Trophoblast cell (in vitro differentiated cells and primary cell): ENCODE results near the gene PRR5.

ENCODE experiments used
- DNase-seq, 2 donors: peaks; one replicate each; pipeline ENCODE4 v3.0.0-alpha.2; 2016
- H2AFZ ChIP-seq: 2 replicates; pipeline ENCODE4 v1.6.1; 2013; ENCODE audit warnings: low read length, moderate library complexity, mild to moderate bottlenecking; ENCODE audit not compliant: insufficient read depth, poor library complexity
- H2AK5ac ChIP-seq: 2 replicates; pipeline ENCODE4 v1.6.1; 2013; ENCODE audit warnings: mild to moderate bottlenecking, low read length
- H2BK120ac ChIP-seq: 2 replicates; pipeline ENCODE4 v1.6.1; 2013; ENCODE audit warnings: low read length, mild to moderate bottlenecking, moderate library complexity; ENCODE audit not compliant: insufficient read depth, poor library complexity
- H2BK12ac ChIP-seq: 2 replicates; pipeline ENCODE4 v1.6.1; 2013; ENCODE audit warnings: mild to moderate bottlenecking, low read length, moderate library complexity
- H2BK5ac ChIP-seq: 2 replicates; pipeline ENCODE4 v1.6.1; 2013; ENCODE audit warnings: low read length, low read depth, moderate library complexity, mild to moderate bottlenecking; ENCODE audit not compliant: poor library complexity
- H3K14ac ChIP-seq: 2 replicates; pipeline ENCODE4 v1.6.1; 2013; ENCODE audit warnings: mild to moderate bottlenecking, low read length
- H3K18ac ChIP-seq: 2 replicates; pipeline ENCODE4 v1.6.1; 2013; ENCODE audit warnings: mild to moderate bottlenecking, low read length
- H3K23ac ChIP-seq: 2 replicates; pipeline ENCODE4 v1.6.1; 2013; ENCODE audit warnings: low read length
- H3K27ac ChIP-seq: 2 replicates; pipeline ENCODE4 v1.5.1; 2013; ENCODE audit warnings: low read depth, mild to moderate bottlenecking, inconsistent platforms, low read length, moderate library complexity
- H3K27me3 ChIP-seq: 2 replicates; pipeline ENCODE4 v1.6.1; 2013; ENCODE audit warnings: inconsistent platforms, mild to moderate bottlenecking, low read length, moderate library complexity; ENCODE audit not compliant: insufficient read depth
- H3K36me3 ChIP-seq, 2 experiments: 1 replicate in 1 of 2; 2 replicates in 1 of 2; pipeline ENCODE4 v1.6.1; 2013; ENCODE audit warnings: low read length in 2 of 2, mild to moderate bottlenecking in 2 of 2, moderate library complexity in 1 of 2; ENCODE audit not compliant: insufficient read depth in 2 of 2, control insufficient read depth in 1 of 2
- H3K4ac ChIP-seq: 2 replicates; pipeline ENCODE4 v1.6.1; 2013; ENCODE audit warnings: low read depth, mild to moderate bottlenecking, low read length, moderate library complexity
- H3K4me1 ChIP-seq, 2 experiments: 1 replicate in 1 of 2; 2 replicates in 1 of 2; pipeline ENCODE4 v1.6.1; 2013; ENCODE audit warnings: low read length in 2 of 2, mild to moderate bottlenecking in 2 of 2, moderate library complexity in 1 of 2; ENCODE audit not compliant: insufficient read depth in 2 of 2, control insufficient read depth in 1 of 2
- H3K4me2 ChIP-seq: 2 replicates; pipeline ENCODE4 v1.6.1; 2013; ENCODE audit warnings: inconsistent platforms, mild to moderate bottlenecking, low read length, moderate library complexity
- H3K4me3 ChIP-seq: 2 replicates; pipeline ENCODE4 v1.5.1; 2013; ENCODE audit warnings: mild to moderate bottlenecking, low read depth, low read length, inconsistent platforms
- H3K79me1 ChIP-seq: one replicate; pipeline ENCODE4 v1.6.1; 2013; ENCODE audit warnings: low read length
- H3K79me2 ChIP-seq: 2 replicates; pipeline ENCODE4 v1.6.1; 2013; ENCODE audit warnings: low read length, mild to moderate bottlenecking; ENCODE audit not compliant: control insufficient read depth, insufficient read depth, poor library complexity
- H3K9ac ChIP-seq: 2 replicates; pipeline ENCODE4 v1.6.1; 2013; ENCODE audit warnings: mild to moderate bottlenecking, low read length
- H3K9me3 ChIP-seq: 2 replicates; pipeline ENCODE4 v1.6.1; 2013; ENCODE audit warnings: low read depth, mild to moderate bottlenecking, control low read depth, inconsistent platforms, low read length; ENCODE audit not compliant: insufficient read depth
- H4K12ac ChIP-seq: 2 replicates; pipeline ENCODE4 v1.6.1; 2013; ENCODE audit warnings: low read depth, mild to moderate bottlenecking, low read length, moderate library complexity
- H4K8ac ChIP-seq: 2 replicates; pipeline ENCODE4 v1.6.1; 2013; ENCODE audit warnings: low read depth, mild to moderate bottlenecking, low read length, moderate library complexity
- H4K91ac ChIP-seq: one replicate; pipeline ENCODE4 v1.6.1; 2013; ENCODE audit warnings: low read depth, mild to moderate bottlenecking, low read length, moderate library complexity
- WGBS: extraction: QIAGEN DNeasy Blood & Tissue Kit; methylation state at CpG from one replicate; pipeline ENCODE4 v1.1.7; 2013; ENCODE audit warnings: missing lambda C conversion rate; ENCODE audit not compliant: insufficient read length, insufficient coverage; ENCODE audit errors: extremely low coverage; 5-methylcytosine and 5-hydroxymethylcytosine counted together

The PRR5 gene

GRCh38 chr22:44697423-44698141, 4.4 kb upstream of the PRR5 start:
- peaks cover 2% of the 10 kb centered on the region for H3K9me3 ChIP-seq
- H3K14ac ChIP-seq: peak overlapping the region; percentile 40
- H3K9ac ChIP-seq: no peak overlapping the region
- no peak overlapping the region for H4K12ac ChIP-seq
- no peaks in the 10 kb centered on the region for H3K27me3 ChIP-seq
- peak overlapping the region; percentile 78 for H2BK120ac ChIP-seq
- peak overlapping the region; percentile 84 for H2BK12ac ChIP-seq
- H3K4ac ChIP-seq: no peak overlapping the region
- H3K27ac ChIP-seq: no peak overlapping the region
- H3K4me1 ChIP-seq: peaks cover 23 to 25% of the 10 kb centered on the region in 2 experiments
- peak overlapping the region; percentile 30 for H4K8ac ChIP-seq
- H3K23ac ChIP-seq: no peak overlapping the region
- peak overlapping the region; percentile 28 for H2BK5ac ChIP-seq
- H2AFZ ChIP-seq: no peak overlapping the region
- DNase-seq: peak; percentile 78 to 86
- H3K4me2 ChIP-seq: no peak overlapping the region
- H3K36me3 ChIP-seq: no peaks in the 10 kb centered on the region
- peak overlapping the region; percentile 85 for H2AK5ac ChIP-seq
- peak overlapping the region; percentile 49 for H3K18ac ChIP-seq
- peak overlapping the region; percentile 79 for H4K91ac ChIP-seq
- H3K79me1 ChIP-seq: peaks cover 24% of the 10 kb centered on the region
- H3K4me3 ChIP-seq: no peak overlapping the region
- no CpG with 5 or more reads among the region's 22 CpGs for WGBS
- H3K79me2 ChIP-seq: peaks cover 3% of the 10 kb centered on the region

- H3K79me1 ChIP-seq: peaks cover 34% of the 10 kb centered on the region
- H2BK12ac ChIP-seq: peak overlapping the region; percentile 73
- H3K23ac ChIP-seq: no peak overlapping the region
- no peak overlapping the region for H2AFZ ChIP-seq
- H4K91ac ChIP-seq: peak overlapping the region; percentile 79
- H2BK5ac ChIP-seq: peak overlapping the region; percentile 68
- peak overlapping the region; percentile 14 for H3K4me2 ChIP-seq
- H3K4me1 ChIP-seq: peaks cover 24 to 30% of the 10 kb centered on the region in 2 experiments
- no peak overlapping the region for H3K4ac ChIP-seq
- H3K79me2 ChIP-seq: peaks cover 10% of the 10 kb centered on the region
- no peaks in the 10 kb centered on the region for H3K36me3 ChIP-seq
- peak overlapping the region; percentile 72 for H3K27ac ChIP-seq
- DNase-seq: peak in 1 of 2 donors; percentile 33
- H4K8ac ChIP-seq: peak overlapping the region; percentile 30
- H3K4me3 ChIP-seq: no peak overlapping the region
- H3K9ac ChIP-seq: no peak overlapping the region
- peak overlapping the region; percentile 55 for H3K14ac ChIP-seq
- no CpG with 5 or more reads among the region's 23 CpGs for whole genome bisulfite sequencing
- H4K12ac ChIP-seq: no peak overlapping the region
- H2BK120ac ChIP-seq: peak overlapping the region; percentile 78
- peak overlapping the region; percentile 31 for H2AK5ac ChIP-seq
- peaks cover 4% of the 10 kb centered on the region for H3K9me3 ChIP-seq
- peak overlapping the region; percentile 38 for H3K18ac ChIP-seq
- H3K27me3 ChIP-seq: no peaks in the 10 kb centered on the region
Observed at GRCh38 chr22:44698531-44699421, 3.2 kb upstream of the PRR5 start.

DNA sequence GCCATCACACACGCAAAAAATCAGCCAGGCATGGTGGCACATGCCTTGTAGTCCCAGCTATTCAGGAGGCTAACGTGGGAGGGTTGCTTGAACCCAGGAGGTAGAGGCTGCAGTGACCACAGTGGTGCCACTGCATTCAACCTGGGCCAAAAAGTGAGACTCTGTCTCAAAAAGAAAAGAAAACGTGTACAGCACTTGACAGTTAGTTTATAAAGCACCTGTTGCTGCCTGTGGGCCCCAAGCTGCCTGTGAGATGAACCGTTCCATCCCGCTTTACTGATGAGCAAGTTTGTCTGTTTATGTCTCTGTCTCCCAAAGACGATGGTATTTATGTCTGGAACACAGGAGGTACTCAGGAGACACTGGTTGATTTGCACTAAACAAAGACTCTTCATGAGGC, 1.5 kb upstream of the PRR5 start:
- H2BK120ac ChIP-seq: no peak overlapping the region
- H2BK12ac ChIP-seq: peak overlapping the region; percentile 11
- no CpG with 5 or more reads among the region's 6 CpGs for WGBS
- peaks cover 24 to 33% of the 10 kb centered on the region in 2 experiments for H3K4me1 ChIP-seq
- H3K27ac ChIP-seq: no peak overlapping the region
- H3K18ac ChIP-seq: no peak overlapping the region
- H3K4me3 ChIP-seq: no peak overlapping the region
- no peak overlapping the region for H3K4me2 ChIP-seq
- no peak overlapping the region for H3K23ac ChIP-seq
- no peak overlapping the region for H3K4ac ChIP-seq
- H3K36me3 ChIP-seq: peaks cover 4% of the 10 kb centered on the region in 2 experiments
- H2AK5ac ChIP-seq: peak overlapping the region; percentile 17
- no peak overlapping the region for H4K91ac ChIP-seq
- H4K12ac ChIP-seq: no peak overlapping the region
- no peak overlapping the region for H2AFZ ChIP-seq
- no peak overlapping the region for H3K9ac ChIP-seq
- H4K8ac ChIP-seq: no peak overlapping the region
- H3K79me1 ChIP-seq: peaks cover 34% of the 10 kb centered on the region
- no peaks in the 10 kb centered on the region for H3K27me3 ChIP-seq
- peaks cover 13% of the 10 kb centered on the region for H3K79me2 ChIP-seq
- no peak for DNase-seq
- no peak overlapping the region for H3K14ac ChIP-seq
- no peak overlapping the region for H2BK5ac ChIP-seq
- H3K9me3 ChIP-seq: peaks cover 3% of the 10 kb centered on the region

GRCh38 chr22:44701187-44701790, 715 bp upstream of the PRR5 start:
- WGBS: no CpG with 5 or more reads among the region's 5 CpGs

More at GRCh38 chr22:44701187-44701790, 715 bp upstream of the PRR5 start:
- Histone ChIP-seq H3K9ac (no peak overlapping the region), H3K27ac (no peak overlapping the region), H4K8ac (peak overlapping the region; percentile 34), H3K4me3 (no peak overlapping the region), H3K27me3 (no peaks in the 10 kb centered on the region), H3K23ac (no peak overlapping the region), H3K36me3 (peaks cover 4% of the 10 kb centered on the region in 2 experiments), H3K14ac (peak overlapping the region; percentile 5), H2BK5ac (no peak overlapping the region), H3K4me1 (peaks cover 24 to 33% of the 10 kb centered on the region in 2 experiments), H2BK12ac (peak overlapping the region; percentile 39), H2AFZ (no peak overlapping the region), H3K9me3 (peaks cover 3% of the 10 kb centered on the region), H2BK120ac (peak overlapping the region; percentile 7), H3K4me2 (peak overlapping the region; percentile 57), H4K91ac (peak overlapping the region; percentile 28), H3K4ac (no peak overlapping the region), H3K79me1 (peaks cover 34% of the 10 kb centered on the region), H3K18ac (peak overlapping the region; percentile 6), H4K12ac (no peak overlapping the region), H2AK5ac (peak overlapping the region; percentile 3), H3K79me2 (peaks cover 13% of the 10 kb centered on the region)
- no peak for DNase-seq
